Measurements from ENCODE around the gene MYO16. TPM values are rescaled to one million over a fixed set of nuclear protein-coding genes. Genes with fewer than 3 reads are reported as not detected.
"Not testable (repeated sequence)": the region's sequence is repeated elsewhere in the genome, so short reads cannot be mapped to it uniquely, and the experiment has no call there.

The MYO16 gene
- total and polyA plus RNA-seq, 2 donors, result 0.04 to 5.8 TPM

DNA sequence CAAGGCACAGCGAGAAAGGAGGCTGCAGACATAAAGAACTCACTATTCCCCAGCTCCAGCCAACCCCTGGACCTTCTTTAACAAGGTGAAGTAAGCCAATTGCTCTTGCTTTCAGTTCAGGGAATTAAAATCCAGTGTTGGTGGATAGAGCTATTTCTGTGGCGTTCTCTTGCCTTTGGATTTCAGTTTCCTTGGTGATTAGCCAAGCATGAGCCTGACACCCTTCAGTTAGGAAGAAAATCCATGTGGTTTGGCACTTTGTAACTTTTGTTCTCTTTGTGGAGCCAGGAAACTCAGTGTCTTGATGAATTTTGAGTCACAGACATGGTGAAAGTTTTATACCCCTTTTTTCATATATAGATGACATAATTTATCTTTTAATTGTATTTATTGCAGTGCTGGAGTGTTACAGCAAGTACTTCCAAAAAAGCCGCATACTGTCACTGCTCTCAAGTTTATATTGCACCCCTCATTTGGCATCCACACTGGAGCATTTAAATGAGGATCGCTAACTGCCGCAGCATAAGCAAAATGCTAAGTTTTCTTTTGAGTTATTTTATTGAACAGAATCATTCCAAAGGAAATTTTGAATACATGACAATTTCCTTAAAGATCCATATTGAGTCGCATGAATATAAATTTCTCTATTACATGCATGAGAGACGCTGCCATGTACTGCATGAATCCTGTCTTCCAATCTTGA, 406.8 kb downstream of the MYO16 start:
- WGBS, result 68% methylated on average over 7 of the region's 7 CpGs
- Histone ChIP-seq H3K27ac (ENCODE audit: low read depth) (no peak overlapping the region), H3K36me3 (ENCODE audit: insufficient read depth) (no peaks in the 10 kb centered on the region), H3K4me1 (ENCODE audit: insufficient read depth) (no peaks in the 10 kb centered on the region), H3K4me3 (ENCODE audit: low read depth, low read length) (no peak overlapping the region)
- DNase-seq (ENCODE audit: extremely low spot score), result peak; percentile 6

DNA sequence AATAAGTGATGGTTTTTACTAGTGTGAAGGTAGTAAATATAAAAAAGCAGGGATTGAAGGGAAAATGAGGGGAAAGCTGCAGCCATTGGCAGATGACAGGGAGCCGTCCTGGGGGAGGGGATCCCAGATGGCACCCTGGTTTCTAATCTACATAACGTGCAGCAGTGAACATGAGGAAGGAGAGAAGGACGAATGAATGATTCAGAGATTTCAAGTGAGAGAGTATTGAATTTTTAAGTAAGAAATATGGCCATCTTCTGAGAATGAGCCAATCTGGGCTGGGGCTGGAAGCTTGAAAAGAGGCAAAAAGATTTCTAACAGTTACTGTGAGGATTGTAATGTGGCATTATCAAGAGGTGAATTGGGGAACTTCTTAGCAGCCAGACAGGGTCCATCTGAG, 414.2 kb downstream of the MYO16 start:
- WGBS, result 79% methylated on average over 3 of the region's 3 CpGs
- H3K4me3 ChIP-seq (ENCODE audit: low read depth, low read length), result no peak overlapping the region
- no peaks in the 10 kb centered on the region for H3K4me1 ChIP-seq (ENCODE audit: insufficient read depth)
- DNase-seq (ENCODE audit: extremely low spot score), result no peak
- H3K36me3 ChIP-seq (ENCODE audit: insufficient read depth), result no peaks in the 10 kb centered on the region
- H3K27ac ChIP-seq (ENCODE audit: low read depth), result no peak overlapping the region

DNA sequence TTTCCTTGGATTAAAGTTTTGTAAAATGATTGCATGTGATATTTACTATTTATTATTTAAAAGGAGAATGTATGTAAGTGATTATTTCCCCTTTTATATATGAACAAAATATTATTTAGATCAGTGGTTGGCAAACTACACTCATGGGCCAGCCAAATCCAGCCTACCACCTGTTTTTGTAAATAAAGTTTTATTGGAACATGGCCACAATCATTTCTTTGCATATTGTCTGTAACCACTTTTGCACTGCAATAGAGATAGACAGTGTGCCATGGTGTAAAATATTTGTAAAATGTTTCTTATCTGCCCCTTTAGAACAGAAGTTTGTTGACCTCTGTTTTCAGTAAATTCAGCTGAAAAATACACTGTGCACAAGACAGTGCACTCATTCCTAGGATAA, 426.4 kb downstream of the MYO16 start:
- no peak overlapping the region for H3K4me3 ChIP-seq (ENCODE audit: low read depth, low read length)
- no peak overlapping the region for H3K27ac ChIP-seq (ENCODE audit: low read depth)
- no peak for DNase-seq (ENCODE audit: extremely low spot score)
- H3K36me3 ChIP-seq (ENCODE audit: insufficient read depth), result no peaks in the 10 kb centered on the region
- no peaks in the 10 kb centered on the region for H3K4me1 ChIP-seq (ENCODE audit: insufficient read depth)

DNA sequence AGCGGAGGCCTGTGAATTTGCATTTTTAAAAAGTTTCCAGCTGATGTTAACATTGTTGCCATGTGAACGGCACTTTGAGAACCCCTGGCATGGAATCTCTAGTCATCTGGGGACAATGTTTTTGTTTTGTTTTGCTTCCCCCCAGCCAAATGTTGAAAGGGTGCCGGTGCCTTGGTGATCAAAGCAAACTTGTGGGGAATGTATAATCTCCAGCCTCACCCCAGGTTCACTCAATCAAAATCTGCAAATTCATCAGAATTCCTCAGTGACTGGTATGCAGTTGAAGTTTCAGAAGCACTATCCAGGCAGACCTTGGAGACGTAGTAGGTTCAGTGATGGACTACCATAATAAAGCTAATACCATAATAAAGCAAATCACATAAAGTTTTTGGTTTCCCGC, 428.7 kb downstream of the MYO16 start:
- WGBS, result 69% methylated on average over 5 of the region's 5 CpGs
- DNase-seq (ENCODE audit: extremely low spot score), result no peak
- H3K36me3 ChIP-seq (ENCODE audit: insufficient read depth), result no peaks in the 10 kb centered on the region
- H3K4me3 ChIP-seq (ENCODE audit: low read depth, low read length), result no peak overlapping the region
- H3K4me1 ChIP-seq (ENCODE audit: insufficient read depth), result no peaks in the 10 kb centered on the region
- H3K27ac ChIP-seq (ENCODE audit: low read depth), result no peak overlapping the region

DNA sequence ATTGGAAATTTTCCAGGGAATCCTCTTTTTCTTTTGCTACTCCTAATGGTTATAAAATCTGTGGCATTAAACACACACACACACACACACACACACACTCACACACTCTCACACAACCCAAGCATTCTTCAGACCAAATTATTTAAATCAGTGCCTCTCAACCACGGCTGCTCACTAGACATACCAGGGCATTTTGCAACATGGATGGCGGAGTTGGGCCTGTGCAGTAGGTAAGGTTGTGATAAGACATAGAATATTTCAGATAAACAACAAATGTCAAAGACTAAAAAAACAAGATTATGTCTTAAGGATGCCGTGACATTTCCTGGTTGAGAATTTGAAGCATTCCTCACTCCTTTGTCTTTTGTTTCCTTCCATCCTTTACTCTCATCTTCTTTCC, 443.1 kb downstream of the MYO16 start:
- H3K4me3 ChIP-seq (ENCODE audit: low read depth, low read length), result no peak overlapping the region
- DNase-seq (ENCODE audit: extremely low spot score), result no peak
- no peaks in the 10 kb centered on the region for H3K4me1 ChIP-seq (ENCODE audit: insufficient read depth)
- whole genome bisulfite sequencing, result 91% methylated on average over 3 of the region's 3 CpGs
- no peak overlapping the region for H3K27ac ChIP-seq (ENCODE audit: low read depth)
- H3K36me3 ChIP-seq (ENCODE audit: insufficient read depth), result no peaks in the 10 kb centered on the region

DNA sequence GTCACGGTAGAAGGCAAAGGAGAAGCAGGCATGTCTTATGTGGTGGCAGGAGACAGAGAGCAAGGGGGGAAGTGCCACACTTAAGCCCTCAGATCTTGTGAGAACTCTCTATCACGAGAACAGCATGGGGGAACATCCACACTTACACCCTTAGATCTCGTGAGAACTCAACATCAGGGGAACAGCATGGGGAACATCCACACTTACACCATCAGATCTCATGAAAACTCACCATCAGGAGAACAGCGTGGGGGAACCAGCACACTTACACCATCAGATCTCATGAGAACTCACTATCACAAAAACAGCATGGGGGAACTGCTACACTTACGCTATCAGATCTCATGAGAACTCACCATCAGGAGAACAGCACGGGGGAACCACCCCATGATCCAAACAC, 445.0 kb downstream of the MYO16 start:
- WGBS, result 85% methylated on average over 6 of the region's 6 CpGs

DNA sequence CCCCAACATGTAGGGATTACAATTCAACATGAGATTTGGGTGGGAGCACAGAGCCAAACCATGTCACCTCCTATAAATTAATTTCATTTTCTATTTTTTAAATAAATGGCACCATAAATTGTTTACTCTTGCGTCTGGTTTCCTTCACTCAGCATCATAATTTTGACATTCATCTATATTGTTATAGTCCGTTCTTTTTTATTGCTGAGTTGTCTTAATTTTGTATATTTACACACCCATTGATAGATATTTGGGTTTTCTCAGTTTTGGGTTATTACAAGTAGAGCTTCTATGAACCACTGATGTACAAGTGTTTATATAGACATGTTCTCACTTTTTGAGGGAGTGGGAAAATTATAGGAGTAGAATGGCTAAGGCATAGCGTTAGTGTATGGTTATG, 445.4 kb downstream of the MYO16 start:
- Histone ChIP-seq H3K27ac (ENCODE audit: low read depth) (no peak overlapping the region), H3K4me3 (ENCODE audit: low read depth, low read length) (no peak overlapping the region), H3K36me3 (ENCODE audit: insufficient read depth) (no peaks in the 10 kb centered on the region), H3K4me1 (ENCODE audit: insufficient read depth) (no peaks in the 10 kb centered on the region)
- 91% methylated on average over 3 of the region's 3 CpGs for WGBS
- DNase-seq (ENCODE audit: extremely low spot score), result no peak

More for the DNA sequence above, 445.0 kb downstream of the MYO16 start:
- no peaks in the 10 kb centered on the region for H3K36me3 ChIP-seq (ENCODE audit: insufficient read depth)
- no peaks in the 10 kb centered on the region for H3K4me1 ChIP-seq (ENCODE audit: insufficient read depth)
- no peak overlapping the region for H3K27ac ChIP-seq (ENCODE audit: low read depth)
- DNase-seq (ENCODE audit: extremely low spot score), result no peak
- H3K4me3 ChIP-seq (ENCODE audit: low read depth, low read length), result no peak overlapping the region

DNA sequence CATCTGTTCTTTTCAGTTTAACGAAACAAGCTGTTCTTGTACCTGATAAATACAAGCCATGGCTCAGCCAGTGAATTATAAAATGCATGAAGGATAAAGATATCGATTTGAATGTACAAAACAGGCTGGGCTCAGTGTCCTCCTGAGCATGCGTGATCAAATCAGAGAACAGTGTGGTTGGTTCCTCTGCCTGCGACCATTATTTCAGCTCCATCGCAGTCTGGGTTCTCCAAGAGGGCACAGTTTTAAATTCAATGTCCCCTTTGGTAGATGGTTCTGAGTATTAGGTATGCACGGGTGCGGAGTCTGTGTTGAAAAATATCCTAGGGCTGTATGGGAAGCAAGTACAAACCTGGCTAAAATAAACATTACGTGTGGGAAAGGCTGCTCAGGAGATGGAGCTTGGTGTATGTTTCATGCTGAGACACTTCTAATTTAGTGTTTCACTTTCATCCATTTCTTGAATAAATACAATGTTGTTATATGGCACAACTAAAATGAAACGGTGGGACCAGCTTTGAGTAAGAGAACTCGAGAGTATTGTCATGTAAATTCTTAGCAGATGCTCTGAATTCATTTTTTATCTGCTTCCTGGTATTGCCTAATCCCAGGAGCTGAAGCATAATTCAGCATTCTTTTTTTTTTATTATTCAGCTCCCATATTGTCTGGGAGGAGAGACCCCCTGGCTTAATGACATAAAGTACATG, 458.7 kb downstream of the MYO16 start:
- Histone ChIP-seq H3K4me1 (ENCODE audit: insufficient read depth) (no peaks in the 10 kb centered on the region), H3K4me3 (ENCODE audit: low read depth, low read length) (no peak overlapping the region), H3K36me3 (ENCODE audit: insufficient read depth) (no peaks in the 10 kb centered on the region), H3K27ac (ENCODE audit: low read depth) (no peak overlapping the region)
- DNase-seq (ENCODE audit: extremely low spot score), result no peak
- WGBS, result 72% methylated on average over 10 of the region's 10 CpGs

DNA sequence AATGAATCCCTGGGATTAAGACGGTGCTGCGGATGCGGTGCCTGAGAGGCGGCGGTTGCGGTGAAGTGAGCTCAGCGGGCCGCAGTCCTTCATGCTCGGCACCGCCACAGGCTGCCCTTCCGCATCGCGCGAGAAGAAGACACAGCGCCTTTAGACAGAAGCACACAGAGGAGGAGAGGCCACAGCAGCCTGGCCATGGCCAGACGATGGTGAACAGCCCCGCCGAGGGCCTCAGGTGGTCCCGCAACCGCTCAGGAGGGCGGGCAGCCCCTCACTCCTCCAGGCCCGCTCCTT, 459.2 kb downstream of the MYO16 start:
- no peaks in the 10 kb centered on the region for H3K36me3 ChIP-seq (ENCODE audit: insufficient read depth)
- H3K4me1 ChIP-seq (ENCODE audit: insufficient read depth), result no peaks in the 10 kb centered on the region
- no peak overlapping the region for H3K27ac ChIP-seq (ENCODE audit: low read depth)
- WGBS, result 87% methylated on average over 22 of the region's 22 CpGs
- H3K4me3 ChIP-seq (ENCODE audit: low read depth, low read length), result no peak overlapping the region
- DNase-seq (ENCODE audit: extremely low spot score), result no peak

DNA sequence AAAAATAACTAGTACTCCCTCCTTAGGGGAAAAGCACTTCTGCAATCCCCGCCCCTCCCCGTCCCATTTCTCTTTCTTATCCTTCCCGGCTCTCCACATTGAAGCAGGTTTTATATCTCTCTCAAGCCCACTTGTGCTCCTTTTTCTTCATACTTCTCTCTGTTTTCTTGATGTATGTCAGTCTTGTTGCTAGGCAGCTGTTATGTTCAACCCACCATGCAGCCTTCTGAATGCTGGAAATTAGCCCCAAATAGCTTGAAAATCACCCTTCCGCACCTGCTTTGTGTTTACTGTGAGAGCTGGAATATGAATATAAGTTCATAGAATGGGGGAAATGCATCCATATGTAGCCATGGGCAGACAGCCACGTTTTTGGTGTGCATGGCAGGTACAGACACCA, 461.4 kb downstream of the MYO16 start:
- Histone ChIP-seq H3K4me1 (ENCODE audit: insufficient read depth) (no peaks in the 10 kb centered on the region), H3K27ac (ENCODE audit: low read depth) (no peak overlapping the region), H3K36me3 (ENCODE audit: insufficient read depth) (no peaks in the 10 kb centered on the region), H3K4me3 (ENCODE audit: low read depth, low read length) (no peak overlapping the region)
- WGBS, result 71% methylated on average over 5 of the region's 5 CpGs
- no peak for DNase-seq (ENCODE audit: extremely low spot score)

DNA sequence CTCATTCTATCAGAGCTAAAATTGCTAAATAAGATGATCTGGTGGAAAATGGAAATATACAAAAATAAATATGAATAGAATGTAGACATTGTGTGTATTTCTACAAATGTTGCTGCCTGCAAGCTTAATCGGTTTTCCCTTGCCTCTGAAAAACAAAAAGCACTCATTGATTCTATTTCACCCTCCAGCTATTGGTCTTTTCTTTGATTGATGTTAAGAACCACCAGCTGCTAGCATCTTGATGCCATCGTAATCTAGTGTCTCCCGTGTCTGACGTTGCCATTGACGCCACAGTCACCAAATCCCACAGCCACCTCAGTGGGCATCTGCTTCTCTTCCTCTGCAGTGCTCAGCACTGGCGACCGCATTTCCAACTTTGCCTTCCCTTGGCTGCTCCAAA, 461.8 kb downstream of the MYO16 start:
- no peaks in the 10 kb centered on the region for H3K4me1 ChIP-seq (ENCODE audit: insufficient read depth)
- H3K27ac ChIP-seq (ENCODE audit: low read depth), result no peak overlapping the region
- WGBS, result 91% methylated on average over 7 of the region's 7 CpGs
- H3K36me3 ChIP-seq (ENCODE audit: insufficient read depth), result no peaks in the 10 kb centered on the region
- H3K4me3 ChIP-seq (ENCODE audit: low read depth, low read length), result no peak overlapping the region
- DNase-seq (ENCODE audit: extremely low spot score), result no peak

DNA sequence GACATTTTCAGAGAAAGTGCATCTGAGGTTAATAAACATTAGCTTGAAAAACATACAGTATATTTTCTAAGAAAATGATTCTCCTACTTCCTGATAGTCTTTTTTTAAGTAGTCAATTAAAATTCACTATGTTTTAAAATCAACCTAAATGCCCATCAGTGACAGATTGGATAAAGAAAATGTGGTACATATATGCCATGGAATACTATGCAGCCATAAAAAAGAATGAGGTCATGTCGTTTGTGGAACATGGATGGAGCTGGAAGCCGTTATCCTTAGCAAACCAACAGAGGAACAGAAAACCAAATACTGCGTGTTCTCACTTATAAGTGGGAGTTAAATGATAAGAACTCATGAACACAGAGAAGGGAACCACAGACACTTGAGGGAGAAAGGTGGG, 462.8 kb downstream of the MYO16 start:
- H3K4me1 ChIP-seq (ENCODE audit: insufficient read depth); H3K36me3 ChIP-seq (ENCODE audit: insufficient read depth); DNase-seq (ENCODE audit: extremely low spot score); H3K27ac ChIP-seq (ENCODE audit: low read depth); H3K4me3 ChIP-seq (ENCODE audit: low read depth, low read length): not testable (repeated sequence)
- 92% methylated on average over 3 of the region's 3 CpGs for WGBS

DNA sequence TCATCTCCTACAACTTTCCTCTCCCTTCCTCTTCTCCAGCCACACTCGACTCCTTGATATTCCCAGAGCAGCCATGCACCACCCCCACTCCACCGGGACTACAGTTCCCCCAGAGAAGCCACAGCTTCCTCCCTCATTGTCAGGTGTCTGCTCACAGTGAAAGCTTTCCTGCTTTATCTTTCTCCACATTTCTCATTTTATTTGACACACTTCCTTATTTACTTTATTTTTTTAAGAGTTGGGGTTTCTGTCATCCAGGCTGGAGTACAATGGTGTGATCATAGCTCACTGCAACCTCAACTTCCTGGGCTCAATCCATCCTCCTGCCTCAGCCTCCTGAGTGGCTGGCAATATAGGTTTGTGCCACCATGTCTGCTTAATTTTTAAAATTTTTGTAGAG, 464.6 kb downstream of the MYO16 start:
- DNase-seq (ENCODE audit: extremely low spot score), result no peak
- H3K36me3 ChIP-seq (ENCODE audit: insufficient read depth), result no peaks in the 10 kb centered on the region
- 55% methylated on average over 2 of the region's 2 CpGs for WGBS

DNA sequence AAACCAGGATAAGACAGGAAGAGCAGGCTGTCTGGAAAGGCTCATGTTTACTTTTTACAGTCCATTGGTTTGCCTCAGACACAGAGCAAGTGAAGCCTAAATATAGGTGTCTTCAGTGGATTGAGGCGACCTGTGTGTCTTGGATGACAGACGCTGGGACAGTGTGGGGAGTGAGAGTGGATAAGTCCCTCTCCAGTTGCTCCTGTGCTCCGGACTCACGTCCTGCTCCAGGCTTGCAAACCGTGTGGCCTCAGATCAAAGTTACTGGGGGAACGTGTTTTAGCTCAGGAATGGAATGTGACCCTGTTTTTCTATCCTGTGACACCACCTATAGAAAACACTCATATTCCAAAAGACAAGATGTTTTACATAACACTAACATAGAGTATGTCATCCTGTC, 465.7 kb downstream of the MYO16 start:
- no peaks in the 10 kb centered on the region for H3K4me1 ChIP-seq (ENCODE audit: insufficient read depth)
- no peak overlapping the region for H3K27ac ChIP-seq (ENCODE audit: low read depth)
- no peak for DNase-seq (ENCODE audit: extremely low spot score)
- WGBS, result 57% methylated on average over 6 of the region's 6 CpGs
- no peak overlapping the region for H3K4me3 ChIP-seq (ENCODE audit: low read depth, low read length)
- no peaks in the 10 kb centered on the region for H3K36me3 ChIP-seq (ENCODE audit: insufficient read depth)

More for the DNA sequence above, 464.6 kb downstream of the MYO16 start:
- no peak overlapping the region for H3K27ac ChIP-seq (ENCODE audit: low read depth)
- no peaks in the 10 kb centered on the region for H3K4me1 ChIP-seq (ENCODE audit: insufficient read depth)
- no peak overlapping the region for H3K4me3 ChIP-seq (ENCODE audit: low read depth, low read length)
